SU-DHL-6 (cell line): ENCODE measurements around the gene AIFM1.

Experiments used
- H2AFZ ChIP-seq: fragments of 200-600 bp; sonication (generic); 2 replicates; pipeline ENCODE4 v1.6.1; 2014; ENCODE audit warnings: low read depth, mild to moderate bottlenecking, moderate library complexity, mixed read lengths, antibody characterized with exemption, low read length; ENCODE audit not compliant: severe bottlenecking
- H3F3A ChIP-seq: fragments of 200-600 bp; shearing (Covaris generic); 2 replicates; pipeline ENCODE4 v1.6.0; 2016; ENCODE audit warnings: antibody characterized with exemption, mild to moderate bottlenecking; ENCODE audit not compliant: insufficient read depth
- H3K27ac ChIP-seq: fragments of 200-600 bp; sonication (generic); 2 replicates; pipeline ENCODE4 v1.5.1; 2016; ENCODE audit warnings: low read depth, mild to moderate bottlenecking, low read length, moderate library complexity, mixed read lengths
- H3K27me3 ChIP-seq: fragments of 200-600 bp; sonication (generic), shearing (Covaris generic); 2 replicates; pipeline ENCODE4 v1.6.0; 2014; ENCODE audit warnings: mild to moderate bottlenecking, low read length
- H3K36me3 ChIP-seq: fragments of 200-600 bp; sonication (generic); 2 replicates; pipeline ENCODE4 v1.6.1; 2014; ENCODE audit warnings: mild to moderate bottlenecking, low read length, mixed read lengths
- H3K4me2 ChIP-seq: fragments of 300-600, 200-600 bp; shearing (Covaris generic), sonication (generic); 2 replicates; pipeline ENCODE4 v1.6.0; 2014; ENCODE audit warnings: low read length, low read depth, mild to moderate bottlenecking; ENCODE audit not compliant: poor library complexity, severe bottlenecking
- H3K4me3 ChIP-seq: fragments of 200-600 bp; sonication (generic); 2 replicates; pipeline ENCODE4 v1.5.1; 2014; ENCODE audit warnings: antibody characterized with exemption, low read length, mild to moderate bottlenecking, mixed read lengths; ENCODE audit not compliant: insufficient read depth, poor library complexity, severe bottlenecking
- H3K79me2 ChIP-seq: fragments of 200-600 bp; sonication (generic); 2 replicates; pipeline ENCODE4 v1.6.1; 2014; ENCODE audit warnings: mild to moderate bottlenecking, low read length, moderate library complexity; ENCODE audit not compliant: insufficient read depth
- H3K9ac ChIP-seq: fragments of 200-600 bp; sonication (generic); 2 replicates; pipeline ENCODE4 v1.7.0; 2014; ENCODE audit warnings: mild to moderate bottlenecking, low read length
- H3K9me2 ChIP-seq: fragments of 200-600 bp; sonication (generic); replicated peaks from 2 replicates; pipeline ENCODE4 v1.6.1; 2014; ENCODE audit warnings: low read length; ENCODE audit not compliant: insufficient read depth
- H3K9me3 ChIP-seq: fragments of 200-600 bp; sonication (generic); 2 replicates; pipeline ENCODE4 v1.6.1; 2014; ENCODE audit warnings: low read length, mixed read lengths; ENCODE audit not compliant: insufficient read depth
- H4K20me1 ChIP-seq: fragments of 200-600 bp; sonication (generic); 2 replicates; pipeline ENCODE4 v1.6.1; 2014; ENCODE audit warnings: low read depth, mild to moderate bottlenecking, antibody characterized with exemption, low read length, moderate library complexity, mixed read lengths
- EZH2phosphoT487 ChIP-seq: fragments of 200-600 bp; sonication (generic), shearing (Covaris generic); conservative IDR thresholded peaks from 2 replicates; pipeline ENCODE4 v1.6.1; 2018; ENCODE audit warnings: mild to moderate bottlenecking, antibody characterized with exemption, low read length, moderate library complexity, mixed read lengths
- TF ChIP-seq, protein P1 (sequence below): fragments of 200-600 bp; sonication (generic); IDR thresholded peaks from one replicate; pipeline ENCODE4 v1.5.1; 2017; ENCODE audit warnings: antibody characterized with exemption, mild to moderate bottlenecking, low read length, moderate library complexity; ENCODE audit not compliant: insufficient read depth, poor library complexity, severe bottlenecking

The AIFM1 gene

DNA sequence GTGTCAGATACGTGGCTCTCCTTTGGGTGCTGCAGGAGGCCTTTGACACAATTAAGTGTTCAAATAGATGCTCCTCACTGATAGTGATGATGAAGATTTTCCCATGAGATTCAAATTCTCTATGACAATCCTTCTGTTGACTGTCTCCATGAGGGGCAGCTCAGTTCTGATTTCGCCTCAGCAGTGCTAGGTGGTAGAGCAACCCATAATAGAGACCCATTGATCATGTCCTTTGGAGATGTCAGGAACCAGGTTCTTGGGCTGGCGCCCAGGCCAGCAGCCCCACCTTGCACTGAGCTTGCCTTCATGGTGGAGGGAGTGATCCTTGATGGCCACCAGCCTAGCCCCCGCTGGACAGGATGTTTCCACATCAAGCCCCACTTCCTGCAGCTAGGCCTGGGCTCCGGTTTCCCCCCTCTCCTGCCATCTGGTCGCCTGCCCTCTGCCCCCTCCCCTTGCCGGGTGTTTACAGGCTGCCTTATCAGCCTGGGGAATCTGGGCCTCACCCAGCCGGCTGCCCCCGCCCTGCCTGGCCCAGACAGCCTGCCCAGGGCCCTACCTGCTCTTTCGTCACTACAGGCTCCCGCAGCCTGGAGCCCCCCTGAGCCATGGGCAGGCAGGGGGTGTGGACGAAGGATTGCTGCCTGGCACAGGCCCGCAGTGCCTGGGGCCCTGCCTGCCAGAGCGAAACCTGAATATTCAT is 68.0 kb downstream of the AIFM1 start:
- no peaks in the 10 kb centered on the region for H3K9me3 ChIP-seq
- H3K27ac ChIP-seq = no peak overlapping the region
- H4K20me1 ChIP-seq = no peaks in the 10 kb centered on the region
- no peak for TF ChIP-seq EZH2phosphoT487
- TF ChIP-seq, protein P1, sequence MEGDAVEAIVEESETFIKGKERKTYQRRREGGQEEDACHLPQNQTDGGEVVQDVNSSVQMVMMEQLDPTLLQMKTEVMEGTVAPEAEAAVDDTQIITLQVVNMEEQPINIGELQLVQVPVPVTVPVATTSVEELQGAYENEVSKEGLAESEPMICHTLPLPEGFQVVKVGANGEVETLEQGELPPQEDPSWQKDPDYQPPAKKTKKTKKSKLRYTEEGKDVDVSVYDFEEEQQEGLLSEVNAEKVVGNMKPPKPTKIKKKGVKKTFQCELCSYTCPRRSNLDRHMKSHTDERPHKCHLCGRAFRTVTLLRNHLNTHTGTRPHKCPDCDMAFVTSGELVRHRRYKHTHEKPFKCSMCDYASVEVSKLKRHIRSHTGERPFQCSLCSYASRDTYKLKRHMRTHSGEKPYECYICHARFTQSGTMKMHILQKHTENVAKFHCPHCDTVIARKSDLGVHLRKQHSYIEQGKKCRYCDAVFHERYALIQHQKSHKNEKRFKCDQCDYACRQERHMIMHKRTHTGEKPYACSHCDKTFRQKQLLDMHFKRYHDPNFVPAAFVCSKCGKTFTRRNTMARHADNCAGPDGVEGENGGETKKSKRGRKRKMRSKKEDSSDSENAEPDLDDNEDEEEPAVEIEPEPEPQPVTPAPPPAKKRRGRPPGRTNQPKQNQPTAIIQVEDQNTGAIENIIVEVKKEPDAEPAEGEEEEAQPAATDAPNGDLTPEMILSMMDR = no peak
- no peak overlapping the region for H3K9ac ChIP-seq
- H3K4me3 ChIP-seq = no peak overlapping the region
- H3F3A ChIP-seq = no peaks in the 10 kb centered on the region
- no peak overlapping the region for H2AFZ ChIP-seq
- peaks cover 41% of the 10 kb centered on the region for H3K79me2 ChIP-seq
- no peaks in the 10 kb centered on the region for H3K9me2 ChIP-seq
- no peak overlapping the region for H3K4me2 ChIP-seq
- H3K36me3 ChIP-seq = no peaks in the 10 kb centered on the region
- no peaks in the 10 kb centered on the region for H3K27me3 ChIP-seq

DNA sequence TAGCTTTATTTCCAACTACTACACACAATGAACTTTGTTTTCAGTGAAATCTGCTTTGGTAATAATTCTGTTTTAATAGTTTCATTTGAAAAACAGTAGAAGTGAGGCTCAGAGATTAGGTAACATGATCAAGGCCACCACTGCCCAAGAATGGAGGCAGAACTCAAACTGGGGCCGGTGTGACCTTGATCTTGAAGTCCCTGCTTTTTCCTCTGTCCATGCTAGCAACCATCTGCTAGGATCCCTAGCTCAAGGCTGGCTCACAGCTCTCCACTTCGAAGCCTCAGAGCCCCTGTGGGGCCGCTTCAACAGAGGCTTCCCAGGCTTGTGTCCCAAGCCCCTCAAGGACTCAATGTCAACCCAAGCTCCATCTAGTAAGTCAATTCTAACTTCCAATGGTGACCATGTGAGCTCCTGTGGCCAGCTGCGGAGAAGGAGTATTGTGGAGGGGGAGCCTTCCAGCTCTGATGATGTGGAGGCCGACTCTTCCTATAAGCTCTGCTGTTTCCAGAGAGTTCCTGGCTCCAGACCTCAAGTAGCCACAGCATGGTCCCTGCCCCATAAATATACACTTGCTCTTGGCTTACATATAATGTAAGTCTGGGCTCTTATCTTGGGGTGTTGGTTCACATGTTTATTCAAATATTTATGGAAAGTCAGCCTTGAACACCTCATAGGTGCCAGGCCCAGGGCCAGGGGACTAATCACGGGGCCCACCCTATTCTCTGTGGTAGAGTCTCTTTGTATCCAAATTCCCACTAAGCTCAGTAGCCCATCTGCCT is 70.2 kb downstream of the AIFM1 start:
- Histone ChIP-seq H3K27me3 (no peaks in the 10 kb centered on the region), H3K9ac (no peak overlapping the region), H3K79me2 (peaks cover 26% of the 10 kb centered on the region), H3K27ac (no peak overlapping the region), H3K4me2 (no peak overlapping the region), H2AFZ (no peak overlapping the region), H3K36me3 (no peaks in the 10 kb centered on the region), H3K4me3 (no peak overlapping the region), H3K9me2 (no peaks in the 10 kb centered on the region), H3K9me3 (no peaks in the 10 kb centered on the region), H3F3A (no peaks in the 10 kb centered on the region), H4K20me1 (no peaks in the 10 kb centered on the region)
- no peak for TF ChIP-seq EZH2phosphoT487
- TF ChIP-seq, protein P1 = no peak

DNA sequence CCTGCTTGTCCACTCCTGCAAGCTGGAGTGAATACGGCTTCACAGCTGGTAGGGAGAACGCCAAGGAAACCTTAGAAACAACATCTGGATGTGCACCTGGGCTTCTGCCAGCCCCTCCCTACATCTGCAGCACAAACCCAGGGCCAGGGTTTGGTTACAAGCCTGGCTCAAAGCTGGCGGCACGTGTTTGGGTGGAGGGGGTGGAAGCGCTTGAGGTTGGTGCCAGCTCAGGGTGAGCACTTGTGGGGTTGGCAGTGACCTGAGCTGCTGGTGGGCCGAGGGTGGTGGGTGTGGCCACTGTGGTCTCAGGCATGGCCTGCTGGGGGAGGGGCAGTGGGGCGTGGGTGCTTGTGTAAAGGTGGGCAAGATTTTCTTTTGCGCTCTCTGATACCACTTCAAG is 70.9 kb downstream of the AIFM1 start:
- TF ChIP-seq EZH2phosphoT487 = no peak
- TF ChIP-seq, protein P1 = no peak
- no peak overlapping the region for H2AFZ ChIP-seq
- H3F3A ChIP-seq = no peaks in the 10 kb centered on the region
- H3K27me3 ChIP-seq = no peaks in the 10 kb centered on the region
- no peak overlapping the region for H3K4me3 ChIP-seq
- H4K20me1 ChIP-seq = no peaks in the 10 kb centered on the region
- H3K27ac ChIP-seq = no peak overlapping the region
- no peaks in the 10 kb centered on the region for H3K36me3 ChIP-seq
- H3K9me2 ChIP-seq = no peaks in the 10 kb centered on the region
- no peak overlapping the region for H3K9ac ChIP-seq
- H3K9me3 ChIP-seq = no peaks in the 10 kb centered on the region
- peaks cover 19% of the 10 kb centered on the region; the same call in 1 of the 2 replicates for H3K79me2 ChIP-seq
- no peak overlapping the region for H3K4me2 ChIP-seq
